ENCODE measurements around the gene RILPL1. TPM values are rescaled to one million over a fixed set of nuclear protein-coding genes. Genes with fewer than 3 reads are reported as not detected.

RILPL1 gene
- total and polyA plus RNA-seq, 10 of the 15 experiments (the other 5 are each of a cell fraction or from before 2014, with no cell fraction given) = 0.05 to 0.61 (median 0.25) TPM

DNA sequence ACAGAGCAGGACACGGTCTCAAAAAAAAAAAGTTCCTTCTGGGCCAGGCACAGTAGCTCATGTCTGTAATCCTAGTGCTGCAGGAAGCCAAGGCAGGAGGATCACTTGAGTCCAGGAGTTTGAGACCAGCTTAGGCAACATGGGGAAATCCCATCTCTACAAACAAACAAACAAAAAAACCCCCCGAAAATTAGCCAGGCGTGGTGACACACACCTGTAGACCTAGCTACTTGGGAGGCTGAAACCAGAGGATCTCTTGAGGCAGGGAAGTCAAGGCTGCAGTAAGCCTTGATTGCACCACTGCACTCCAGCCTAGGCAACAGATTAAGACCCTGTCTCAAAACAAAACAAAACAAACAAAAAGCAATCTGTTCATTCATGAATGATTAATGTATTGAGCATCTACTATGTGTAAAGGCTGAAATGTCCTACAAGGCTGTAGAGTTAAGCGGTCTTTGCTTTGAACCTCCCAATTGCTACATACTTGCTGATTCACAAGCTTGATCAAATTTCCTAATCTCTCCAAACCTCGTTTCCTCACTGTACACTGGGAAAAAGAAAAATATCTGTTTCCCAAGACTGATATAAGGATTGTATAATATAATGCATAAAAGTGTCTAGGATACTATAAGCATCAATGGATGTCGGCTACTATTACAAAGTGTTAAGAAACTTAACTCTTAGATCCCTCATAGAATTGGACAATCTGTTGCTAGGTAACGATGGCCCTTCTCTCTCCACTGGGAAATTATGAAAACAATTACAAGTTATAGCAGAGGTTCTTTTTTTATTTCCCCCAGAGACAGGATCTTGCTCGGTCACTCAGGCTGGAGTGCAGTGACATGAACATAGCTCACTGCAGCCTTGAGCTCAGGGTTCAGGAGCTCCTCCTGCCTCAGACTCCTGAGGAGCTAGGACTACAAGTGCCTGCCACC lies 89.2 kb downstream of the RILPL1 start:
- ChIA-PET RAD21 (ENCODE audit: unreplicated experiment) (interaction anchor here (0.8 to 1.2 kb wide), 5 partner anchors 9 to 16 kb away, joined by 3 to 4 read pairs (median 3); partner anchors contain the start of genes RILPL2 and SNRNP35), SMC1A (ENCODE audit: uncharacterized antibody, unreplicated experiment) (interaction anchor here (1.3 to 2.3 kb wide), 6 partner anchors 9 to 16 kb away, joined by 3 to 10 read pairs (median 6); partner anchors contain the start of gene SNRNP35), POLR2A (interaction anchor here (0.6 to 1.0 kb wide), 2 partner anchors 11 to 12 kb away, joined by 3 to 9 read pairs; no protein-coding TSS in a partner anchor), CTCF (no interaction called here)
- Histone ChIP-seq H3K79me2 (ENCODE audit: control insufficient read depth, insufficient read depth, low read length) (peaks cover 1% of the 10 kb centered on the region), H3K4me1 (ENCODE audit: control insufficient read depth, insufficient read depth, low read length) (peaks cover 33% of the 10 kb centered on the region), H3K4me3 (no peak overlapping the region), H3K36me3 (ENCODE audit: control insufficient read depth in 2 of 2, insufficient read depth in 2 of 2, low read length in 1 of 2) (no peaks in the 10 kb centered on the region), H3K27me3 (replicated peaks in 1 of 2; ENCODE audit: control insufficient read depth in 2 of 2, insufficient read depth in 2 of 2, low read length in 1 of 2) (no peaks in the 10 kb centered on the region), H4K20me1 (ENCODE audit: control insufficient read depth, insufficient read depth) (no peaks in the 10 kb centered on the region), H3K9ac (ENCODE audit: control insufficient read depth, insufficient read depth, low read length) (no peak overlapping the region), H3K27ac (ENCODE audit: control insufficient read depth, insufficient read depth) (peak overlapping the region; percentile 6; the same call in 1 of the 2 replicates), H2AFZ (ENCODE audit: control insufficient read depth, low read depth, low read length) (no peak overlapping the region), H3K4me2 (ENCODE audit: control insufficient read depth, insufficient read depth) (no peak overlapping the region), H3K9me3 (replicated peaks; ENCODE audit: control insufficient read depth, insufficient read depth, low read length) (no peaks in the 10 kb centered on the region)
- FAIRE-seq (no peak), ATAC-seq (no peak), DNase-seq (ENCODE audit: low read depth, low spot score) (no peak)
- no TSS peak for BruUV-seq (replicated peaks)
- in situ Hi-C loops (cut with MboI) (loop anchor here (25.0 kb wide), 1 partner anchor 1468 kb away; the partner anchor contains the start of gene UBC), intact Hi-C loops (cut with micrococcal nuclease; ENCODE audit: unreplicated experiment) (no loop called here)
- WGBS (ENCODE audit: insufficient coverage, insufficient replicate concordance, low lambda C conversion rate, missing lambda C conversion rate) = 88% methylated on average over 8 of the region's 8 CpGs
- TF ChIP-seq, protein P1, sequence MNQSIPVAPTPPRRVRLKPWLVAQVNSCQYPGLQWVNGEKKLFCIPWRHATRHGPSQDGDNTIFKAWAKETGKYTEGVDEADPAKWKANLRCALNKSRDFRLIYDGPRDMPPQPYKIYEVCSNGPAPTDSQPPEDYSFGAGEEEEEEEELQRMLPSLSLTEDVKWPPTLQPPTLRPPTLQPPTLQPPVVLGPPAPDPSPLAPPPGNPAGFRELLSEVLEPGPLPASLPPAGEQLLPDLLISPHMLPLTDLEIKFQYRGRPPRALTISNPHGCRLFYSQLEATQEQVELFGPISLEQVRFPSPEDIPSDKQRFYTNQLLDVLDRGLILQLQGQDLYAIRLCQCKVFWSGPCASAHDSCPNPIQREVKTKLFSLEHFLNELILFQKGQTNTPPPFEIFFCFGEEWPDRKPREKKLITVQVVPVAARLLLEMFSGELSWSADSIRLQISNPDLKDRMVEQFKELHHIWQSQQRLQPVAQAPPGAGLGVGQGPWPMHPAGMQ (IDR thresholded peaks at IDR 0.05; ENCODE audit: borderline replicate concordance) = no peak
- TF ChIP-seq, protein P2, sequence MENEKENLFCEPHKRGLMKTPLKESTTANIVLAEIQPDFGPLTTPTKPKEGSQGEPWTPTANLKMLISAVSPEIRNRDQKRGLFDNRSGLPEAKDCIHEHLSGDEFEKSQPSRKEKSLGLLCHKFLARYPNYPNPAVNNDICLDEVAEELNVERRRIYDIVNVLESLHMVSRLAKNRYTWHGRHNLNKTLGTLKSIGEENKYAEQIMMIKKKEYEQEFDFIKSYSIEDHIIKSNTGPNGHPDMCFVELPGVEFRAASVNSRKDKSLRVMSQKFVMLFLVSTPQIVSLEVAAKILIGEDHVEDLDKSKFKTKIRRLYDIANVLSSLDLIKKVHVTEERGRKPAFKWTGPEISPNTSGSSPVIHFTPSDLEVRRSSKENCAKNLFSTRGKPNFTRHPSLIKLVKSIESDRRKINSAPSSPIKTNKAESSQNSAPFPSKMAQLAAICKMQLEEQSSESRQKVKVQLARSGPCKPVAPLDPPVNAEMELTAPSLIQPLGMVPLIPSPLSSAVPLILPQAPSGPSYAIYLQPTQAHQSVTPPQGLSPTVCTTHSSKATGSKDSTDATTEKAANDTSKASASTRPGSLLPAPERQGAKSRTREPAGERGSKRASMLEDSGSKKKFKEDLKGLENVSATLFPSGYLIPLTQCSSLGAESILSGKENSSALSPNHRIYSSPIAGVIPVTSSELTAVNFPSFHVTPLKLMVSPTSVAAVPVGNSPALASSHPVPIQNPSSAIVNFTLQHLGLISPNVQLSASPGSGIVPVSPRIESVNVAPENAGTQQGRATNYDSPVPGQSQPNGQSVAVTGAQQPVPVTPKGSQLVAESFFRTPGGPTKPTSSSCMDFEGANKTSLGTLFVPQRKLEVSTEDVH (IDR thresholded peaks at IDR 0.05; ENCODE audit: low read depth, partially characterized antibody) = no peak
- no peak for TF ChIP-seq CEBPB (IDR thresholded peaks at IDR 0.05; ENCODE audit: borderline replicate concordance in 1 of 2, low read depth in 2 of 2, low read length in 2 of 2)
- TF ChIP-seq, protein P3, sequence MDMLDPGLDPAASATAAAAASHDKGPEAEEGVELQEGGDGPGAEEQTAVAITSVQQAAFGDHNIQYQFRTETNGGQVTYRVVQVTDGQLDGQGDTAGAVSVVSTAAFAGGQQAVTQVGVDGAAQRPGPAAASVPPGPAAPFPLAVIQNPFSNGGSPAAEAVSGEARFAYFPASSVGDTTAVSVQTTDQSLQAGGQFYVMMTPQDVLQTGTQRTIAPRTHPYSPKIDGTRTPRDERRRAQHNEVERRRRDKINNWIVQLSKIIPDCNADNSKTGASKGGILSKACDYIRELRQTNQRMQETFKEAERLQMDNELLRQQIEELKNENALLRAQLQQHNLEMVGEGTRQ (IDR thresholded peaks at IDR 0.05; ENCODE audit: borderline replicate concordance, low read depth, low read length) = no peak

All from GM12878 (cell line).